ENCODE results near the gene WDR38.

- TF ChIP-seq EZH2 (IDR thresholded peaks at IDR 0.05) (no peak), POLR2AphosphoS5 (IDR thresholded peaks at IDR 0.05; ENCODE audit: borderline replicate concordance, low read depth, low read length) (no peak), FOXP2 (optimal IDR thresholded peaks at IDR 0.05; ENCODE audit: control extremely low read depth, extremely low read length, insufficient read depth) (no peak)
Observed at GRCh38 chr9:124820698-124821623, 32.3 kb upstream of the WDR38 start.

All from SK-N-MC (cell line).